ENCODE results near the gene ATN1. TPM values are rescaled to one million over a fixed set of nuclear protein-coding genes. Genes with fewer than 3 reads are reported as not detected.

Gene ATN1
- total RNA-seq, 4 donors from 2014 or later = 41.3 to 136 (median 71.6) TPM

- no peak for TF ChIP-seq CTCF (IDR thresholded peaks at IDR 0.05; ENCODE audit: low read depth)
Observed at GRCh38 chr12:6975297-6976032, 47.7 kb downstream of the ATN1 start.

- TF ChIP-seq CTCF (IDR thresholded peaks at IDR 0.05; ENCODE audit: low read depth) = no peak
Observed at GRCh38 chr12:6977653-6978052, 49.9 kb downstream of the ATN1 start.

GRCh38 chr12:6978188-6978587, 50.4 kb downstream of the ATN1 start:
- TF ChIP-seq CTCF (IDR thresholded peaks at IDR 0.05; ENCODE audit: low read depth) = no peak

GRCh38 chr12:6978611-6979011, 50.9 kb downstream of the ATN1 start:
- TF ChIP-seq CTCF (IDR thresholded peaks at IDR 0.05; ENCODE audit: low read depth) = no peak

- TF ChIP-seq CTCF (IDR thresholded peaks at IDR 0.05; ENCODE audit: low read depth) = no peak
Observed at GRCh38 chr12:6979021-6979420, 51.3 kb downstream of the ATN1 start.

GRCh38 chr12:6979453-6979852, 51.7 kb downstream of the ATN1 start:
- TF ChIP-seq CTCF (IDR thresholded peaks at IDR 0.05; ENCODE audit: low read depth) = no peak

GRCh38 chr12:6980075-6980474, 52.3 kb downstream of the ATN1 start:
- TF ChIP-seq CTCF (IDR thresholded peaks at IDR 0.05; ENCODE audit: low read depth) = no peak

All from subcutaneous adipose tissue (tissue), 4 donors.